ENCODE results near the gene TMEM14A.

DNA sequence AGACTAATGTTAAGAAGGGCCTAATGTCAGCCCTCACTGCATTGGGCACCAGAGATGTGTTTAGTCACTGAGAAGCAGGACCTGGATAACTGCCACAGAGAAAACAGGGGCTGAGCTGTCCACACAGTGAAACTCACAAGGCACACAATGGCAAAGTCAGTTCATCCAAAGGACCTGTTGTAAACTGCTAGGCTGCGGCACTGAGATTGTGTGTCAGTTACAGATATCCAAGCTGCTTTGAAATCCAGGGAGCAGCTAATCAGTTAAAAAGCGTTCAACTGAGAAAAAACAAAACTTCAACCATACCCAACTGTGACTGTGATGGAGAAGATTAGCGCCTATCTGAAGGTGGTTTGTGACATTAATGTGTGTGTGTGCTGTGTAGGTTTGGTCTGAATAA, 27.8 kb upstream of the TMEM14A start:
- TF ChIP-seq CTCF (IDR thresholded peaks at IDR 0.05; ENCODE audit: low read length), result no peak
- TF ChIP-seq EZH2 (IDR thresholded peaks at IDR 0.05; ENCODE audit: borderline replicate concordance, low read length), result no peak
